HG03159 (cell line): ENCODE measurements around the gene DACT2.
"Not testable (repeated sequence)": the region's sequence is repeated elsewhere in the genome, so short reads cannot be mapped to it uniquely, and the experiment has no call there.

Experiments
- ATAC-seq: cut with Tn5 transposase; IDR thresholded peaks from one replicate; pipeline ENCODE4 v1.9.1; 2021; ENCODE audit warnings: mild to moderate bottlenecking, moderate library complexity; ENCODE audit not compliant: unreplicated experiment

The DACT2 gene

GRCh38 chr6:168319279-168320111 lies at the start of gene DACT2:
DACT2 (minus strand) TSS chr6:168319777; CDS start chr6:168319633, 144 bp downstream.
- no peak for ATAC-seq

- ATAC-seq, result no peak
These were observed 49.4 kb upstream of the DACT2 start for GRCh38 chr6:168368936-168369335.

GRCh38 chr6:168368066-168368820 lies 48.7 kb upstream of the DACT2 start:
- no peak for ATAC-seq

- ATAC-seq, result no peak
These were observed 47.7 kb upstream of the DACT2 start for GRCh38 chr6:168367285-168367751.

- no peak for ATAC-seq
These were observed 46.9 kb upstream of the DACT2 start for GRCh38 chr6:168366473-168366872.

- no peak for ATAC-seq
These were observed 46.0 kb upstream of the DACT2 start for GRCh38 chr6:168365422-168366165.

- ATAC-seq, result no peak
These were observed 45.3 kb upstream of the DACT2 start for GRCh38 chr6:168364793-168365421.

- ATAC-seq, result no peak
These were observed 44.5 kb upstream of the DACT2 start for GRCh38 chr6:168363811-168364792.

- no peak for ATAC-seq
These were observed 43.7 kb upstream of the DACT2 start for GRCh38 chr6:168363302-168363701.

GRCh38 chr6:168362276-168362990 lies 42.9 kb upstream of the DACT2 start:
- ATAC-seq, result no peak

GRCh38 chr6:168361766-168362165 lies 42.2 kb upstream of the DACT2 start:
- ATAC-seq, result no peak

GRCh38 chr6:168359794-168360193 lies 40.2 kb upstream of the DACT2 start:
- no peak for ATAC-seq

- no peak for ATAC-seq
These were observed 39.4 kb upstream of the DACT2 start for GRCh38 chr6:168358842-168359420.

GRCh38 chr6:168356872-168357271 lies 37.3 kb upstream of the DACT2 start:
- not testable (repeated sequence) for ATAC-seq

- no peak for ATAC-seq
These were observed 36.3 kb upstream of the DACT2 start for GRCh38 chr6:168355716-168356522.

- no peak for ATAC-seq
These were observed 34.8 kb upstream of the DACT2 start for GRCh38 chr6:168354338-168354737.

- ATAC-seq, result no peak
These were observed 33.5 kb upstream of the DACT2 start for GRCh38 chr6:168353041-168353440.

GRCh38 chr6:168352096-168352495 lies 32.5 kb upstream of the DACT2 start:
- ATAC-seq, result no peak
